PFSK-1 (cell line): ENCODE measurements around the gene EFR3B.

Experiments used
- FOXP2 ChIP-seq: optimal IDR thresholded peaks from 2 replicates; pipeline ENCODE3; 2011; ENCODE audit warnings: borderline replicate concordance, control low read depth, inconsistent platforms; ENCODE audit not compliant: insufficient read depth; ENCODE audit errors: extremely low read length, extremely low read depth
- POLR2AphosphoS5 ChIP-seq: IDR thresholded peaks from 2 replicates; pipeline ENCODE4 v1.6.1; 2012; ENCODE audit warnings: low read depth, mild to moderate bottlenecking, control low read depth, low read length, moderate library complexity
- SIN3A ChIP-seq: IDR thresholded peaks from 2 replicates; pipeline ENCODE4 v1.6.1; 2012; ENCODE audit warnings: mild to moderate bottlenecking, low read length, moderate library complexity, borderline replicate concordance; ENCODE audit not compliant: insufficient read depth
- TAF1 ChIP-seq: IDR thresholded peaks from 2 replicates; pipeline ENCODE4 v1.6.1; 2012; ENCODE audit warnings: low read length, control low read depth, borderline replicate concordance; ENCODE audit not compliant: insufficient read depth
- TF ChIP-seq, protein P1 (sequence below), 2 experiments: IDR thresholded peaks; 2 replicates each; pipeline versions ENCODE4 v1.6.1 to v1.8.0; 2011 to 2012; ENCODE audit warnings: low read depth in 2 of 2, low read length in 2 of 2, control low read depth in 1 of 2, inconsistent platforms in 1 of 2, mild to moderate bottlenecking in 1 of 2, moderate library complexity in 1 of 2; ENCODE audit not compliant: insufficient read depth in 1 of 2

Gene EFR3B

DNA sequence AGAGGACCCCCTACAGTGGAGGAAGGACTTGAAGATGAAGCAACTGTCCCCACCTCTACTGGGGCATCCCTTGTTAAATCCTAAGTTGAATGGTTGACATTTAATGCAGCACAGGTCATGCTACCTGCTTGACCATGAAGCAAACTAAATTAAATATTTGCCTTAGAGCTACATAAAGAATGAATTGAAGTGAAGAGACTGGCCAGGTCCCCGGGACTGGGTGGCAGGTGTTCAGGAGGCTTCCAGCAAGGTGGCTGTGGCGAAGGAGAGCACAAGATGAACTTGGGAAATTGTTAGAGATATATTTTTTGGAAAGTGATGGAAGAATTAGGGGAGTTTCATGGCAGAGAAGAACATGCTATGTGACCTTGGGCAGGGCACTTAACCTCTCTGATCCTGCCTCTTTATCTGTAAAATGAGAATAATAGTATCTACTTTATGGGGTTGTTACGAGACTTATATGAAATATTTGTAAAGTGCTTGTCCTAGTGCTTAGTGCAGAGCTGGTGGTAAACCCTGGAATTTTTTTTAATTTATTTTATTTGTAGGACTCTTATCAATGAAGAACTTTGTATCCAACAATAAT lies 37.3 kb downstream of the EFR3B start:
- TF ChIP-seq, protein P1, sequence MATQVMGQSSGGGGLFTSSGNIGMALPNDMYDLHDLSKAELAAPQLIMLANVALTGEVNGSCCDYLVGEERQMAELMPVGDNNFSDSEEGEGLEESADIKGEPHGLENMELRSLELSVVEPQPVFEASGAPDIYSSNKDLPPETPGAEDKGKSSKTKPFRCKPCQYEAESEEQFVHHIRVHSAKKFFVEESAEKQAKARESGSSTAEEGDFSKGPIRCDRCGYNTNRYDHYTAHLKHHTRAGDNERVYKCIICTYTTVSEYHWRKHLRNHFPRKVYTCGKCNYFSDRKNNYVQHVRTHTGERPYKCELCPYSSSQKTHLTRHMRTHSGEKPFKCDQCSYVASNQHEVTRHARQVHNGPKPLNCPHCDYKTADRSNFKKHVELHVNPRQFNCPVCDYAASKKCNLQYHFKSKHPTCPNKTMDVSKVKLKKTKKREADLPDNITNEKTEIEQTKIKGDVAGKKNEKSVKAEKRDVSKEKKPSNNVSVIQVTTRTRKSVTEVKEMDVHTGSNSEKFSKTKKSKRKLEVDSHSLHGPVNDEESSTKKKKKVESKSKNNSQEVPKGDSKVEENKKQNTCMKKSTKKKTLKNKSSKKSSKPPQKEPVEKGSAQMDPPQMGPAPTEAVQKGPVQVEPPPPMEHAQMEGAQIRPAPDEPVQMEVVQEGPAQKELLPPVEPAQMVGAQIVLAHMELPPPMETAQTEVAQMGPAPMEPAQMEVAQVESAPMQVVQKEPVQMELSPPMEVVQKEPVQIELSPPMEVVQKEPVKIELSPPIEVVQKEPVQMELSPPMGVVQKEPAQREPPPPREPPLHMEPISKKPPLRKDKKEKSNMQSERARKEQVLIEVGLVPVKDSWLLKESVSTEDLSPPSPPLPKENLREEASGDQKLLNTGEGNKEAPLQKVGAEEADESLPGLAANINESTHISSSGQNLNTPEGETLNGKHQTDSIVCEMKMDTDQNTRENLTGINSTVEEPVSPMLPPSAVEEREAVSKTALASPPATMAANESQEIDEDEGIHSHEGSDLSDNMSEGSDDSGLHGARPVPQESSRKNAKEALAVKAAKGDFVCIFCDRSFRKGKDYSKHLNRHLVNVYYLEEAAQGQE (IDR thresholded peaks at IDR 0.05; ENCODE audit: insufficient read depth in 1 of 2, low read depth in 2 of 2, low read length in 2 of 2) = no peak
- TF ChIP-seq TAF1 = no peak
- no peak for TF ChIP-seq FOXP2
- no peak for TF ChIP-seq POLR2AphosphoS5
- TF ChIP-seq SIN3A = no peak

DNA sequence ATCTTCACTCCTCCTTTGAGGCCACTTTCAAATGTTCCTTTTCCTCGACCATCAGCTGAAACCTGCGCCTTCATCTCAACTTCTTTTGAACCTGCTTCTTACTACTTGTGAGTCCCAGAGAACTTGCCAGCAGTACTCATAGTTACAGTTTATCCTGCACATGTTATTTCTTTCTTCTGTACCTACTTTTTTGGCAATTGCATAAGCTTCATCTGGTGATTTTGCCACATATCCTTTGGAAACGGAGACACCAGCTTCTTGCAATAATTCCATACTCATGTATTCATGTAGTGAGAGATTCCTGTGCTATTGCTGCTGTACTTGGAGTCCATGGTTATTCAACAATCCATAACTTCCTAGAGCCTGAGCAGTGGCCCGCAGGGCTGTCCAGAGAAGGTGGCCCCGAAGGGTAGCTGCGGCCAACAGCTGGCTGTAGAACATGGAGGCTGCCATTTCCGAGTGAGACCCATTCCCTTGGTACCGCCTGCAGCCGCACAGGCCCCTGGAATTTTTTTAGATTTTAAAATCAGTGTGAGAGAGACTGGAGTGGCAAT lies 39.4 kb downstream of the EFR3B start:
- TF ChIP-seq FOXP2 = no peak
- TF ChIP-seq TAF1 = no peak
- TF ChIP-seq, protein P1 (IDR thresholded peaks at IDR 0.05; ENCODE audit: insufficient read depth in 1 of 2, low read depth in 2 of 2, low read length in 2 of 2) = no peak
- no peak for TF ChIP-seq SIN3A
- no peak for TF ChIP-seq POLR2AphosphoS5

DNA sequence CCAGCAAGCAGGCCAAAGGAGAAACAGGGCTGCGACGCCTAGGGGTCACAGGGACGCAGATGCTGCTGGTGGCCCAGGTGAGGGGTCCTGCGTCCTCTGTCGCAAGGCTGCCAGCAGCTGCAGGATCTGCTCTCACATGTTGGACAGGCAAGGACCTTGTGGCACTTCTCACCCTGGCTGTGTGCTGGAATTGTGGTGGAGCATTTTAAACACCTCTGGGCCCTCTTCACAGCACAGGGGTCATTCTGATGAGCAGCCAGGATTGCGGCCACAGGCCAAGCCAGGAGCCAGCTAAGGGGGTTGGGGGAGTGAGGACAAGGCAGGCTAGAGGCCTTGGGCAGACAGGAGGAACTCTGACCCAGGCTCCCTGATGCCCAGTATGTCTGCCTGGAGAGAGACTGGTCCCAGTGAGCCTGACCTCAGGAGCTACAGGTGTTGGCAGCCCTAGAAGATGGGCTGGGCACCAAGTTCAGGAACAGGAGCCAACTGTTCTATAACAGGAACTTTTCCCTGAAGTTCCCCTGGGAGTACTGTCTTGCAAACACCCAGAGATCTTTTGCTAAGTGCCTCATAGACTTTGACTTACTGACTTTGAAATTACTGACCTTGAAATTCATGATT lies 40.2 kb downstream of the EFR3B start:
- TF ChIP-seq SIN3A (no peak), FOXP2 (no peak), TAF1 (no peak), POLR2AphosphoS5 (no peak)
- TF ChIP-seq, protein P1 (IDR thresholded peaks at IDR 0.05; ENCODE audit: insufficient read depth in 1 of 2, low read depth in 2 of 2, low read length in 2 of 2) = no peak

DNA sequence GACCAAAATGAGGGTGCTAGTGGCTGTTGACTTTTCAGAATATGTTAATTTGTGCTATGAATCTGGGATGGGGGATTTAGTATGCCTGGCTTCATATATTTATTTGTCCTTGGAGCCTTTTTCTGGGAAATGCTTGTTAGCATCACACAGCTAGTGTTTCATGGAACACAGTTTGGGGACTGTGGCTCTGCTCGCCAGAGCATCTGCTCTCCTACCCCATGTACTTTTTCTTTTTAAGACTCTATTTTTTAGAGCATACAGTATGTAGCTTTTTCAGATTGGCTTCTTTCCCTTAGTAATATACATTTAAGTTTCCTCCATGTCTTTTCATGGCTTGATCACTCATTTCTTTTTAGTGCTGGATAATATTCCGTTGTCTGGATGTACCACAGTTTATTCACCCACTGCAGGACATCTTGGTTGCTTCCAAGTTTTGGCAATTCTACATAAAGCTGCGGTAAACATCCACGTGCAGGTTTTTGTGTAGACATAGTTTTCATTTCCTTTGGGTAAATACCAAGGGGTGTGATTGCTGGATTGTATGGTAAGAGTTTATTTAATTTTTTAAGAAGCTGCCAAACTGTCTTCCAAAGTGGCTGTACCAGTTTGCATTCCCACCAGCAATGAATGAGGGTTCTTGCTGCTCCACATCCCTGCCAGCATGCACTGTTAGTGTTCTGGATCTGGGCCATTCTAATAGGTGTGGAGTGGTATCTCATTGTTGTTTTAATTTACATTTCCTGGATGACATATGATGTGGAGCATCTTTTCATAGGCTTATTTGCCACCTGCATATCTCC lies 44.1 kb downstream of the EFR3B start:
- TF ChIP-seq FOXP2 = no peak
- TF ChIP-seq POLR2AphosphoS5 = no peak
- TF ChIP-seq, protein P1 (IDR thresholded peaks at IDR 0.05; ENCODE audit: insufficient read depth in 1 of 2, low read depth in 2 of 2, low read length in 2 of 2) = no peak
- no peak for TF ChIP-seq SIN3A
- no peak for TF ChIP-seq TAF1
